H1 (cell line): ENCODE results near the gene WDR81. TPM values are rescaled to one million over a fixed set of nuclear protein-coding genes. Genes with fewer than 3 reads are reported as not detected.

Source experiments
- CHD7 ChIP-seq: fragments of 300-600 bp; sonication (generic); IDR thresholded peaks from 2 replicates; pipeline ENCODE4 v1.7.1; 2012; ENCODE audit warnings: low read length, moderate library complexity, mild to moderate bottlenecking, inconsistent platforms; ENCODE audit not compliant: insufficient replicate concordance
- JUND ChIP-seq: IDR thresholded peaks from 2 replicates; pipeline ENCODE4 v1.6.1; 2011; ENCODE audit warnings: mild to moderate bottlenecking, improper control_type of control experiment, low read length
- MAFK ChIP-seq: IDR thresholded peaks from 2 replicates; pipeline ENCODE4 v1.6.1; 2012; ENCODE audit warnings: low read depth, mild to moderate bottlenecking, improper control_type of control experiment, low read length
- NRF1 ChIP-seq: IDR thresholded peaks from 2 replicates; pipeline ENCODE4 v1.6.1; 2011; ENCODE audit warnings: mild to moderate bottlenecking, low read depth, low read length, improper control_type of control experiment
- PHF8 ChIP-seq: fragments of 200-600 bp; sonication (generic); conservative IDR thresholded peaks from 2 replicates; pipeline ENCODE4 v1.7.1; 2012; ENCODE audit warnings: low read depth, mild to moderate bottlenecking, inconsistent platforms, low read length, moderate library complexity
- SP1 ChIP-seq: IDR thresholded peaks from 2 replicates; pipeline ENCODE4 v1.6.1; 2011; ENCODE audit warnings: low read depth, low read length
- SP4 ChIP-seq: IDR thresholded peaks from 2 replicates; pipeline ENCODE4 v1.6.1; 2012; ENCODE audit warnings: low read length, inconsistent platforms
- SUZ12 ChIP-seq: fragments of 200-600 bp; sonication (generic); IDR thresholded peaks from 2 replicates; pipeline ENCODE4 v1.6.1; 2012; ENCODE audit warnings: mild to moderate bottlenecking, inconsistent platforms, low read length, moderate library complexity, mixed read lengths
- TCF12 ChIP-seq: IDR thresholded peaks from 2 replicates; pipeline ENCODE4 v1.6.1; 2011; ENCODE audit warnings: low read depth, mild to moderate bottlenecking, low read length
- TEAD4 ChIP-seq: IDR thresholded peaks from 2 replicates; pipeline ENCODE4 v1.6.1; 2012; ENCODE audit warnings: low read depth, low read length, inconsistent platforms, mixed read lengths
- polyA plus RNA-seq, 7 experiments: library from polyadenylated mRNA; depleted of rRNA in 3 of 7; stranded (reverse) in 5 of 7; unstranded in 2 of 7; fragments of >200 nt in 5 of 7; fragments of 200-250 nt in 2 of 7; gene quantifications; 1 replicate in 5 of 7; 2 replicates in 1 of 7; 4 replicates in 1 of 7; pipeline versions ENCODE4 v1.2.1 to v1.2.3, GENCODE V29; 2011 to 2013; ENCODE audit warnings: missing spikeins in 2 of 7, mixed read lengths in 2 of 7
- total RNA-seq: library from RNA; stranded (reverse); fragmentation: NEBNext Ultra II Directional; extraction: Animal tissue kit (Norgen Biotek cat#: 25700); gene quantifications from 2 replicates; pipeline ENCODE4 v1.2.1, GENCODE V29; 2021

Gene WDR81
- total and polyA plus RNA-seq, 2 of the 8 experiments (the other 6 are each of a cell fraction or from before 2014, with no cell fraction given) = 9.1 to 12.3 TPM

GRCh38 chr17:1736348-1737281, 12.1 kb downstream of the WDR81 start (continued):
- TF ChIP-seq CHD7 = no peak
- TF ChIP-seq SP1 = no peak
- no peak for TF ChIP-seq JUND
- TF ChIP-seq TEAD4 = no peak
- no peak for TF ChIP-seq MAFK
- no peak for TF ChIP-seq PHF8
- no peak for TF ChIP-seq SP4
- no peak for TF ChIP-seq NRF1
- TF ChIP-seq TCF12 = no peak
- no peak for TF ChIP-seq SUZ12
